ENCODE measurements around the gene ORC1.

ORC1 gene

GRCh38 chr1:52348704-52349300, 55.4 kb downstream of the ORC1 start:
- in situ Hi-C loops (cut with MboI; ENCODE audit: low sequenced_read_pairs) = no loop called here
- DNase-seq (ENCODE audit: low spot score in 2 of 2) = peak in 1 of 2 experiments; percentile 49

GRCh38 chr1:52346653-52347052, 57.6 kb downstream of the ORC1 start:
- in situ Hi-C loops (cut with MboI; ENCODE audit: low sequenced_read_pairs) = no loop called here
- Histone ChIP-seq H3K9me3 (no peaks in the 10 kb centered on the region), H3K4me3 (no peak overlapping the region), H3K27me3 (ENCODE audit: low read depth) (no peaks in the 10 kb centered on the region), H3K36me3 (replicated peaks) (peaks cover 11% of the 10 kb centered on the region), H3K4me1 (peaks cover 8% of the 10 kb centered on the region)
- DNase-seq (ENCODE audit: low spot score in 2 of 2) = no peak

More at GRCh38 chr1:52348704-52349300, 55.4 kb downstream of the ORC1 start:
- H3K4me3 ChIP-seq = no peak overlapping the region
- no peaks in the 10 kb centered on the region for H3K27me3 ChIP-seq (ENCODE audit: low read depth)
- peaks cover 32% of the 10 kb centered on the region for H3K36me3 ChIP-seq (replicated peaks)
- peaks cover 8% of the 10 kb centered on the region for H3K4me1 ChIP-seq
- no peaks in the 10 kb centered on the region for H3K9me3 ChIP-seq

- DNase-seq (ENCODE audit: low spot score in 2 of 2) = no peak
- Histone ChIP-seq H3K27me3 (ENCODE audit: low read depth) (no peaks in the 10 kb centered on the region), H3K4me1 (no peaks in the 10 kb centered on the region), H3K4me3 (no peak overlapping the region), H3K36me3 (replicated peaks) (peaks cover 10% of the 10 kb centered on the region), H3K9me3 (no peaks in the 10 kb centered on the region)
- in situ Hi-C loops (cut with MboI; ENCODE audit: low sequenced_read_pairs) = no loop called here
These were observed 59.0 kb downstream of the ORC1 start for GRCh38 chr1:52345252-52345651.

GRCh38 chr1:52343979-52344378, 60.2 kb downstream of the ORC1 start:
- Histone ChIP-seq H3K27me3 (ENCODE audit: low read depth) (no peaks in the 10 kb centered on the region), H3K36me3 (replicated peaks) (peaks cover 14% of the 10 kb centered on the region), H3K9me3 (no peaks in the 10 kb centered on the region), H3K4me1 (no peaks in the 10 kb centered on the region), H3K4me3 (no peak overlapping the region)
- in situ Hi-C loops (cut with MboI; ENCODE audit: low sequenced_read_pairs) = no loop called here
- no peak for DNase-seq (ENCODE audit: low spot score in 2 of 2)

GRCh38 chr1:52341655-52342260, 62.5 kb downstream of the ORC1 start:
- Histone ChIP-seq H3K4me3 (no peak overlapping the region), H3K36me3 (replicated peaks) (peaks cover 11% of the 10 kb centered on the region), H3K27me3 (ENCODE audit: low read depth) (no peaks in the 10 kb centered on the region), H3K9me3 (no peaks in the 10 kb centered on the region), H3K4me1 (no peaks in the 10 kb centered on the region)
- in situ Hi-C loops (cut with MboI; ENCODE audit: low sequenced_read_pairs) = no loop called here
- DNase-seq (ENCODE audit: low spot score in 2 of 2) = no peak

GRCh38 chr1:52337439-52337838, 66.8 kb downstream of the ORC1 start:
- Histone ChIP-seq H3K9me3 (no peaks in the 10 kb centered on the region), H3K4me1 (peaks cover 13% of the 10 kb centered on the region), H3K4me3 (no peak overlapping the region), H3K27me3 (ENCODE audit: low read depth) (no peaks in the 10 kb centered on the region), H3K36me3 (replicated peaks) (peaks cover 6% of the 10 kb centered on the region; the same call in 1 of the 2 replicates)
- in situ Hi-C loops (cut with MboI; ENCODE audit: low sequenced_read_pairs) = no loop called here
- no peak for DNase-seq (ENCODE audit: low spot score in 2 of 2)

GRCh38 chr1:52334906-52335528, 69.2 kb downstream of the ORC1 start:
- H3K4me3 ChIP-seq = no peak overlapping the region
- peaks cover 3% of the 10 kb centered on the region; the same call in 1 of the 2 replicates for H3K36me3 ChIP-seq (replicated peaks)
- H3K27me3 ChIP-seq (ENCODE audit: low read depth) = no peaks in the 10 kb centered on the region
- in situ Hi-C loops (cut with MboI; ENCODE audit: low sequenced_read_pairs) = no loop called here
- H3K4me1 ChIP-seq = peaks cover 13% of the 10 kb centered on the region
- no peak for DNase-seq (ENCODE audit: low spot score in 2 of 2)
- no peaks in the 10 kb centered on the region for H3K9me3 ChIP-seq

GRCh38 chr1:52332411-52332810, 71.8 kb downstream of the ORC1 start:
- Histone ChIP-seq H3K4me3 (no peak overlapping the region), H3K4me1 (peaks cover 24% of the 10 kb centered on the region), H3K9me3 (no peaks in the 10 kb centered on the region), H3K36me3 (replicated peaks) (no peaks in the 10 kb centered on the region), H3K27me3 (ENCODE audit: low read depth) (no peaks in the 10 kb centered on the region)
- in situ Hi-C loops (cut with MboI; ENCODE audit: low sequenced_read_pairs) = no loop called here
- DNase-seq (ENCODE audit: low spot score in 2 of 2) = no peak

GRCh38 chr1:52328615-52329014, 75.6 kb downstream of the ORC1 start:
- in situ Hi-C loops (cut with MboI; ENCODE audit: low sequenced_read_pairs) = no loop called here
- no peaks in the 10 kb centered on the region for H3K9me3 ChIP-seq
- H3K4me1 ChIP-seq = peaks cover 20% of the 10 kb centered on the region
- H3K27me3 ChIP-seq (ENCODE audit: low read depth) = no peaks in the 10 kb centered on the region
- H3K4me3 ChIP-seq = no peak overlapping the region
- no peak for DNase-seq (ENCODE audit: low spot score in 2 of 2)
- no peaks in the 10 kb centered on the region for H3K36me3 ChIP-seq (replicated peaks)

- Histone ChIP-seq H3K4me3 (no peak overlapping the region), H3K36me3 (replicated peaks) (no peaks in the 10 kb centered on the region), H3K27me3 (ENCODE audit: low read depth) (no peaks in the 10 kb centered on the region), H3K9me3 (no peaks in the 10 kb centered on the region), H3K4me1 (peaks cover 11% of the 10 kb centered on the region)
- in situ Hi-C loops (cut with MboI; ENCODE audit: low sequenced_read_pairs) = no loop called here
- no peak for DNase-seq (ENCODE audit: low spot score in 2 of 2)
These were observed 78.4 kb downstream of the ORC1 start for GRCh38 chr1:52325786-52326185.

- DNase-seq (ENCODE audit: low spot score in 2 of 2) = no peak
- Histone ChIP-seq H3K4me1 (peaks cover 8% of the 10 kb centered on the region), H3K36me3 (replicated peaks) (no peaks in the 10 kb centered on the region), H3K4me3 (no peak overlapping the region), H3K9me3 (no peaks in the 10 kb centered on the region), H3K27me3 (ENCODE audit: low read depth) (no peaks in the 10 kb centered on the region)
- in situ Hi-C loops (cut with MboI; ENCODE audit: low sequenced_read_pairs) = no loop called here
These were observed 80.5 kb downstream of the ORC1 start for GRCh38 chr1:52323731-52324130.
